Activated CD4-positive, alpha-beta T cell treated with anti-CD3 and anti-CD28 coated beads for 48 hours (primary cell): ENCODE measurements around the gene ARPC2.
"Not testable (repeated sequence)": the region's sequence is repeated elsewhere in the genome, so short reads cannot be mapped to it uniquely, and the experiment has no call there.

Source experiments
- DNase-seq: peaks from one replicate; pipeline ENCODE4 v3.0.0-alpha.2; 2020

ARPC2 gene

DNA sequence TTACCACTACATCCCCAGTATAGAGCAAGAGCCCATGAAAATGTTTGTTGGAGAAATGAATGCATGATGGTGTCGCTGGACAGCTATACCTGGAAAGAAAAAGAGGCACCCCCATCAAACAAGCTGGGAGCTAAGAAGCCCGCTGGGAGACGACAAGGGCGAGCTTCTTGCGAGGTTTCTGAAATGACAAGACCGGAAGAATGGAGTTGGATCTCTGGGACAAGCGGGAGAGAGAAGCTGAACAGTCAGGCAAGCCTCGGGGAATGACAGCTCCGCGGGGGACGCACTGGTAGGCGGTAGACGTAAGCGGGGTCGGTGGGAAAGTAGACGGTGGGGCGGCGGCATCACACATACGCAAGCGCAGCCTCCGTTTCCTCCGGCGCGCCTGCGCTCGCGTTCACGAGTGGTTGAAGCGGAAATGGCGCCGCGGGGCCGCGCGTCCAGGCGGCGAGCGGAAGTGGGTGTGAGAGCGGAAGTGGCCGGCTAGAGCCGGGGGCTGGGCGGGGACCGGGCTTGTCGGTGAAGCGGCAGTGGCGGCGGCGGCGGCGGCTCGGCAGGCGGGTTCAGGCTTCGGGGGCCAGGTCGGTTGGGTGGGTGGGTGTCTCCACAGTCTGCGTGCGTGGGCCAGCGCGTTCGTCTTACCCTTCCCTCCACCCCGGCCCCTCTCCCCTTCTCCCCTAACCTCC lies at the start of gene ARPC2:
Gene ARPC2 (plus strand): TSS at position 516 of the 686 bp plus-strand sequence. CDS start 282 bp downstream, outside the sequence.
- DNase-seq = peak; percentile 96

DNA sequence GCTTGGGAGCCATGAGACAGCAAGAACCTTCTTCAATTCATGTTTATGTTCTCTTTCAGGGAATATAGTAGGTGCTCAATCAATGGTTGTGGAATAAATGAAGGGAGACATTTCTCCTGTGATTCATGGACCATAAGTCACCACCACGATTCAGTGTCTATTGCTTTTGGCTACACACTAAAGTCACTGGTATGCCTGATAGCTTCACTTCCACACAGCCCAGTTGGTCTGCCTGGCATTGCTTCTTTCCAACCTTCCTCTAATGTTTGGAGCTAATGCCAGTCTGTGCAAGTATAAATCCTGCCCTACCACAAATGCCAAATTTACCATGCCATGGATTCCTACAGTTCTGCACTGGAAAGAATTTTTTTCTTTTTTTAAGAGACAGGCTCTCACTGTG lies 49.0 kb upstream of the ARPC2 start:
- no peak for DNase-seq

DNA sequence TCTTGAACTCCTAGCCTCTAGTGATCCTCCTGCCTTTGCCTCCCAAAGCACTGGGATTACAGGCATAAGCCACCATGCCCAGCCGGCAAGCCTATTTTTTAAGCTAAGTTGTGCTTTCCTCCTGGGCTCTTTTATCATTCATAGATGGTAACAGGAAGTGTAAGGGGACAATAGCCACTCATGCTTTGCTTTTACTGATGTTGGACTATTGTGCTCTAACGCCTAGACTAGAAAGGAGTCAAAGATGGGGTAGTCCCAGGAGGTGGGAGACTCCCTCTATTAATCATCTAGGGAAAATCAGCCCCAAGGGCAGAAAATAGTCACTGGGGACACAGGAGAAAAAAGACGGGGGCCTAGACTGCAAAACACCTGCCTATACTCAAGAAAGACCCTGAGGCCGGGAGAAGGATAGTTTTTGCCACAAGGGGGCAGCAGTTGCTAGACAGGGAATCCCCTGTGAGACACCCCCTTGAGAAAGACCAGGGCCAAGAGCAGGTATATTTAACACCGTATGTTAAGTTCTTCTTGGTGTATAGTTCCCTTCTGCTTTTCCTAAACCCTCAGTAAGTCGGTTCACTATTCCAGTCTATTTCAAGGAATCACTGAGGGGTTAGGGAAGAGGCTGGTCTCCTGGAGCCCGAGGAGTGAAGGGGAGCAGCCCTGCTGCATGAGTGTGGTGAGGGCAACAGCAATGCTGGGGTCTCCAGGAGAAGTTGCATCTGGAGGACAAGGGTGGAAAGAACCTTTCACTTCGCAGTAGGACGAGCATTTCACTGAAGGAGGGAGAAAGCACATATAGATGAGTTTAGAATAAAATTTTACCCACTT lies 48.1 kb upstream of the ARPC2 start:
- DNase-seq = peak; percentile 80

DNA sequence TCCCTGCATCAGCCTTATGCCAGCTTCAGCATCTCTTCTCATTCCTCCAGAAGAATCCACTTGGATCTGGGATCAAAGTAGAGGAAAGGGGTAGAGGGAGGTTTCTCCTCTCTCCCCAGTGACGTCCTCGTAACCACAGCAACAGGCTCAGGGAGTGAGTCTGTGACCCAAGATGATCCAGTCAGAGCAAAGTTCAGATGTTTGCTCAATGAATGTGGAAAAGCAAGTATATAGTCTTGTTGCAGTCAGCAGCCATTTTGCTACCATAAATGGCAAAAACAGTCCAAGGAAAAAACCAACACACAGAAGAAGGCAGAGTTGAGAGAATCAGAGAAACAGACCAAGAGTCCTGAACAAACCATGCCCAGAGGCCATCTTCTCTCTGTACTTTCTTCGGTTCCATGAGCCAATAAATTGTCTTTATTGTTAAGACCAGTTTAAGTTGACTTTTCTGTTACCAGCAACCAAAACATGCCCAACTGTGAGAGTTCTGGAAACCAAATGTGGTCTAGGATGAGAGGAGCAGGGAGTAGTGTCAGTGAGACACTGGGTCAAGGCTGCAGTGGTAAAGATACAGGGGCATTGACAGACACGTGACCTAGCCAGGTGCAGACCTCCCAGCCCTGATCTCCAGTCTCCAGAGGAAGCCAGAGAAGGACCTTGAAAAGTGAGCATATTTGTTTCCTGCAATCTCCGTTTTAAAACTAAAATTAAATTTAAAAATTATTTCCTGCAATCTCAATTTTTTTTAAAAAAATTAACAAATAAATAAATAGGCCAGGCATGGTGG lies 47.0 kb upstream of the ARPC2 start:
- no peak for DNase-seq

DNA sequence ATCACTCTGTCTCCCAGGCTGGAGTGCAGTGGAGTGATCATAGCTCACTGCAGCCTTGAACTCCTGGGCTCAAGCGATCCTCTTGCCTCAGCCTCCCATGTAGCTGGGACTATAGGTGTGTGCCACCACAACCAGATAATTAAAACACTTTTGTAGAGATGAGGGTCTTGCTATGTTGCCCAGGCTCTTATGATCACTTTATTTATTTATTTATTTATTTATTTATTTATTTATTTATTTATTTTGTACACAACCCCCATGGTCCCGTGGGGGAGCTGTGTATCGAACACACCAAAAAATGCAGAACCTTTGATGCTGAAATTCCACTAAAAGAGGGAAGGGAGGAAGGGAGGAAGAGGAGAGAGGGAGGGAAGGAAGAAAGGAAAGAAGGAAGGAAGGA lies 45.2 kb upstream of the ARPC2 start:
- not testable (repeated sequence) for DNase-seq

DNA sequence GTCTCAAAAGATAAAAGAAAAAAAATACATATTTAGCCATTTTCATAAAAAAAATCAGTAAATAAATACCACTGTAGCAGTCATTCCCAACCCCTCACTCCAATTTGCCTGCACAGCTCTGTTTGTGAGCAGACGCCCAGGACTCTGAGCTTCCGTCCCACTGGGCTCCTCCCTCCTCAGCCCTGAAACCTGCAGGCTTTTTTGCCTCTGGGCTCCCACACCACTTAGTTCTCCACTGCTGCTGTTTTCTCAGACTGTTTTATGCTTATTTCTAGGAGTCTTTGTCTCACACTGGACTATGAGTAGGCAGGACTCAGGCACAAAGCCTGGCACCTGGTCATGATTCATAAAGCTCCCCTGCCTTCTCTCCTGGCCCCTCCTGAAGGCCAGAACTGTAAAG lies 44.1 kb upstream of the ARPC2 start:
- DNase-seq = no peak

DNA sequence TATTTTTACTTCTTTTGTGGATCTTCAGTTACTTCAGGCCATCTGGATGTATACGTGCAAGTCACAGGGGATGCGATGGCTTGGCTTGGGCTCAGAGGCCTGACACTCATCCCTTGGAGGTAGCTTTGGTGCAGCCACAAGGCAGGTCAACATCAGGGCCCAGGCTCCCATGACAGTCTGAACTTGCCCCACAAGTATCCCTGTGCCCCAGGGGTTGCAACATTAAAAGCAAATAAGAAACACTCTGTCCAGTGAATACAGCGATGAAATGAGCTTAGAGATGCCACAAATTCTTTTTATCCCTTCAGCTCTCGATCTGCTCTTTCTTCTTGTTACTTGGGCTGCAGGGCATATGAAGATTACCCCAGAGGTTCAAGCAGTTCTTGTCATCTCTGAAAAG lies 37.2 kb upstream of the ARPC2 start:
- no peak for DNase-seq

DNA sequence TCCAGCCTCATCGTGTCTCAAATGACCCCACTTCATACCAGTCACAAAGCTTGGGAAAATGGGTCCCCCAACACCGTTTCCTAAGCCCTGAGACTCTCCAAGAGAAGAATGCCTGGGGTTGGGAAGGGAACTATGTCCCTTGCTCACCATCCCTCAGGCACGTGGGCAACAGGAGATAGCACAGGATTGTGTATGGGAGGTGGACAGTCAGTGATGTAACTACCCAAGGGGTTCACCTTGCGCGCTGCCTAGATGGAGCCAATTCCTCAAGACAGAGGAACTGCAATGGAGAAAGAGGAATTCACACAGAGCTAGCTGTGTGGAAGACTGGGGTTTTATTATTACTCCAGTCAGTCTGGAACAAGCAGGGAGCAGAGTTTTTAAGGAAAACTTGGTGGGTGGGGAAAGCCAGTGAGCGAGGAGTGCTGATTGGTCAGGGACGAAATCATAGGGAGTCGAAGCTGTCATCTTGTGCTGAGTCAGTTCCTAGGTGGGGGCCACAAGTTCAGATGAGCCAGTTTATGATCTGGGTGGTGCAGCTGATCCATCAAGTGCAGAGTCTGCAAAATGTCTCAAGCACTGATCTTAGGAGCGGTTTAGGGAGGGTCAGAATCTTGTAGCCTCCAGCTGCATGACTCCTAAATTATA lies 36.4 kb upstream of the ARPC2 start:
- no peak for DNase-seq

DNA sequence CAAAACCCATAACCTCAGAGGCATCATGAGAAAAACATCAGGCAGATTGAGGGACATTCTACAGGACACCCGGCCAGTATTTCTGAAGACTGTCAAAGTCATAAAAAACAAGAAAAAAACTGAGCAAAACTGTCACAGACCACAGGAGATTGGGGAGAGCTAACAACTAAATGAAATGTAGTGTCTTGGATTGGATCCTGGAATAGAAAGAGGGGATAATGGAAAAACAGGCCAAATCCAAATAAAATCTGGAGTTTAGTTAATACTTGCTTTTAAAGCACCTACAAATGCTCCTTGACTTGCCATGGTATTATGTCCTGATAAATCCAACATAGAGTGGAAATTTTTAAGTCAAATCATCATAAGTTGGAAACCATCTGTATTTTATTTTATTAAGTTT lies 32.7 kb upstream of the ARPC2 start:
- DNase-seq = no peak

DNA sequence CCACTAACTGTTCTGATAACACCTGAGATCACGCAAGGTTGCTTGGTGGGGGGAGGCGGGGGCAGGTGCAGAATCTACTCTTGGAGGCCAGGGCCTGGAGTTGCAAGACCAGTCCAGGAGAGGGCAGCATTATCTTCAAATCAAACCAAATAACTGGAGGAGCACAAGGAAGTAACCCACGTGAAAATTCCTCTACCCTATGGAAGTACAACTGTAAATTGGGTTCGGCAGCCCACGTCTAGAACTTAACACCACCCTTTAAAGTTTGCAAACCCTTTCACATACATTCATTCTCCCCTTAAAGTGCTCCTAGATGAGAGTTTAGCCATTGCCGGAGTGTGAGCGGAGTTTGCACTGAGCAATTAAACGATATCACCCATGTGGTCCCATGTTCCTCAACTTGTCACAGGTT lies 30.6 kb upstream of the ARPC2 start:
- peak; percentile 77 for DNase-seq

DNA sequence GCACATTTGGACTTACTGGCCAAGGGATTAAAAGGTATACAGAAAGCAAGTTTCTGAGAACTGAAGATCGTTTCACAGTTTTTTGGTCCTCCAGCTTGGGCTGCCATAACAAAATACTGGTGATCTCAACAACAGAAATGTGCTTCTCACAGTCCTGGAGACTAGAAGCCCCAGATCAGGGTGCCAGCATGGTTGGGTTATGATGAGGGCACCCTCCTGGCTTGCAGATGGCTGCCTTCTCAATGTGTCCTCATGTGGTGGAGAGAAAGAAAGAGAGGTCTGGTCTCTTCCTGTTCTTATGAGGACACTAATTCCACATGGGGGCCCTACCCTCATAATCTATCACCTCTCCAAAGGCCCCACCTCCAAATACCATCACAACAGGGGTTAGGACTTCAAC lies 30.1 kb upstream of the ARPC2 start:
- no peak for DNase-seq

DNA sequence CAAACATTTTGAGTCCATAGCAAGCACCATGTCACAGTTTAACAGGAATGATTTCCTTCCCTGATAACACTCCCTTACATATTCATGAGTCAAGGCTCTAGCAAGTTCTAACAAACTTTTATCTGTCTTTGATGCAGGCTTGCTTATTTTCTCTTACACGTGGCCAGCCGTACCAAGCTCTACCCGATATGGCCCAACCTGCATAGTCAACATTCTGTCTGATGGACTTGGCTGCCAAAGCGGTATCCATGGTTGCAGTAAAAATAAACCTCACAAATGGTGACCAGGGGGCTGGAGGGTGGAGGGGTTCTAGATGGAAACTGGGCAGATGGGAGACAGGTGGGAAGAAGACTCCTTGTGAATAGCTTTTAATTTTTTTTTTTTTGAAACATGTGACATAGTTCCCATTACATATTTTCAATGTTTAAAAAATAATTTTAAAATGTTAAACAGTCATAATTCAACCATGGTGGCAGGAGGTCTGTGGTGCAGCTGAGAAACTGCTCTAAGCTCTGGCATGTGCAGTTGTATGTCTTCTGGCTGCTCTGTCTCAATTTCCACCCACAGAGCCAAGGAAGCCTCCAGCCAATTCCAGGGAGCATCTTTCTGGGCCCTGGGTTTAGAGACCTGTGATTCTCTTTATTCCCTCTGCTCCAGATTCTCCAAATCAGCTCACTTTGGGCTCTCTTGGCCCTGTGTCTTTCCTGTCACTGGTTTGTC lies 29.5 kb upstream of the ARPC2 start:
- DNase-seq = no peak

DNA sequence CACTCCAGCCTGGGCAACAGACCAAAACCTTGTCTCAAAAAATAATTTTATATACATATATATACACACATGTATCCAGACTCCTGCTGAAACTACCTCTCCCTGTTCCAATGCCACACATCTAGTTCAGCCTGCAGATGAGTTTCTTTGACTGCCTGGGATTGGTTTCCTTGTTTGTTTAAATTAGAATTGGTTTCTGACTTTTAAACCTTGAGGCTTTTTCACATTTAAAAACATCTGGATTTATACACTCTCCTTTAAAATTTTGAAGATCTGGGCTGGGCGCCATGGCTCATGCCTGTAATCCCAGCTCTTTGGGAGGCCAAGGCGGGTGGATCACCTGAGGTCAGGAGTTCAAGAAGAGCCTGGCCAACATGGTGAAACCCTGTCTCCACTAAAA lies 28.5 kb upstream of the ARPC2 start:
- no peak for DNase-seq

DNA sequence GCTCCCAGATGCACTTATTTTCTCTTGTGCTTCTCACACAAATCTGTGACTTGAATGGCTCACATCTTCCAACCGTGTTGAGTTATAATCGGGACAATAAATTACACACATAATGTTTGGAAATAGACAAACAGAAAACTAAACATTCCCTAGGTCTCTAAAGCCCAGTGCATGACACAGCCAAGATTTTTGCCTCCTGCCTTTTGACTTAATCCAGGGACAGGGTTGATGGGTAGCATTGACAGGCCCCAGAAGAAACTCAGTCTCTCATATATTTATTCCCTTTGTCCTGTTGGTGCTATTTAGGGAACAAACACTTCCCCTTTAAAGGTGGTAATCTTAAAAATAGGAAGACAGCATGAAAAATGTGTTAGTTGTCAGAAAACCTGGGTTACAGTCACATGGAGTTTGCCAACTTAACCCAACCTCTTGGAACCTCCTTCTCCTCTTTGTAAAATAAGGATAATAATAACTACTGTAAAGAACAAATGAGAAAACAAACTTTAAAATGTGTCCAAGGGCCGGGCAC lies 24.0 kb upstream of the ARPC2 start:
- DNase-seq = no peak

DNA sequence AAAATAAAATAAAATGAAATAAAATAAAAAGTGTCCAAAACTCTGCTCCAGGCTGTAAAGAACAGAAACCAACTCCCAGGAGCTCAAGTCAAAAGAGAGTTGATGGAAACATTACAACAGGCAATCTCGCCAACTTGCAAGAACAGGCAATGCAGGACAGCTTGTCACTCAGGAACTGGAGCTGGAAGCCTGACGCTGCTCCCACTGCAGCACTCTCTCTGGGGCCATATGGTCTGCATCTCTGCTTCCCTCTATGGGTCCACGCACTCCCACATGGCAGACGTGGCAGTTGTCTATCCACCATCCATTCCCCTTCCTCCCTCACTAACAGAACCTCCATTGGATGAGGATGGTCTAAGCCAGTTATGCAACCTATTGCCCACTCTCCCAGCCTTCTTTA lies 23.3 kb upstream of the ARPC2 start:
- no peak for DNase-seq

DNA sequence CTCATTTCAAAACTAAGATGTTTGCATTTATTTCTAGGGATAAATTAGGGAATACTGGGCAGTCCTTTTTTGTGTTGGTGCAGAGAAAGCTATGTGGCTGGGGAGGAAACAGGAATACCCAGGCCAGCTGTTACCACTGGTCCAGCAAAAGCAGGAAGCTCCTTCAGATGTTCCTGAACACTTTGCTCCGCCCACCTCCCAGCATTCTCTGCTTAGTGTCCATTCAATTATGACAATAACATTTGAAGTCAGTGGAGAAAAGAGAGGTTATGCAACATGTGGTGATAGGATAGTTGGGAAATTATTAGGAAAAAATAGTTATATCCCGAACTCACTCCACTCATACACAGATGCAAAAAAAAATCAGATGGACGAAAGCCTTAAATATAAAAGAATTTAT lies 22.1 kb upstream of the ARPC2 start:
- DNase-seq = no peak

DNA sequence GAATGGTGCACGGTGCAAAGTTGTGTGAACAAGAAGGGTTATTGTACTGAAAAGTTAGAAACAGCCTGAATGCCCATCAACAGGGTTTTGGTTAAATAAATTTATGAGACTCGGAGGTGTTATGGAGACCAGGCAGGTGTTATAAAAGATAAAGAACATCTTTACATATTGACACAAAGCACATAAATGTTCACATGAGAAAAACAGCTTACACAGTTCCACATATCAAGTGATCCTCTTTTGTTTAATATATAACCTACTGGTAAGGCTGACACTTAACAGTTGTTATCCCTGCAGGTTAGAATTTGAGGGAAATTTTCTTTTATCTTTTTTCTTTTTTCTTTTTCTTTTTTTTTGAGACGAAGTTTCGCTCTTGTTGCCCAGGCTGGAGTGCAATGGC lies 20.0 kb upstream of the ARPC2 start:
- no peak for DNase-seq

DNA sequence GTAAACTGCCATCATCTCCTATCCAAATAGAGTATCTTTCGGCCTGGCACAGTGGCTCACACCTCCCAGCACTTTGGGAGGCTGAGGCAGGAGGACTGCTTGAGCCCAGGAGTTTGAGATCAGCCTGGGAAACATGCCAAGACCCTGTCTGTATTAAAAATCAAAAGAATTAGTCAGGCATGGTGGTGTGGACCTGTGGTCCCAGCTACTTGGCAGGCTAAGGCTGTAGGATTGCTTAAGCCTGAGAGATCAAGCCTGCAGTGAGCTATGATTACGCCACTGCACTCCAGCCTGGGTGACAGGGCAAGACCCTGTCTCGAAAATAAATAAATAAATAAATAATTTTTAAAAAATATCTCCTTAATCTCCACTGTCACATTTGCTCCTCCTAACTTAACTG lies 14.7 kb upstream of the ARPC2 start:
- no peak for DNase-seq

DNA sequence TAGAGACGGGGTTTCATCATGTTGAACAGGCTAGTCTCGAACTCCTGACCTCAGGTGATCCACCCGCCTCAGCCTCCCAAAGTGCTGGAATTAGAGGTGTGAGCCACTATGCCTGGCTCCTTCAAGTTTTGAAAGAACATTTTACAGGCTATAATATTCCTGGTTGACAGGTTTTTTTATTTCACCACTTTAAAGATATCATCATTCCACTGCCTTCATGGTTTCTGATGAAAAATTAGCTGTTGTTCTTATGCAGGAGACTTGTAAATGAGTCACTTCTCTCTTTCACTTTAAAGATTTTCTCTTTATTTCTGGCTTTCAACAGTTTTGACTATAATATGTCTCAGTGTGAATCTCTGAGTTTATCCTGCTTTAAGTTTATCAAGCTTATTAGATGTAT lies 7.9 kb upstream of the ARPC2 start:
- no peak for DNase-seq

DNA sequence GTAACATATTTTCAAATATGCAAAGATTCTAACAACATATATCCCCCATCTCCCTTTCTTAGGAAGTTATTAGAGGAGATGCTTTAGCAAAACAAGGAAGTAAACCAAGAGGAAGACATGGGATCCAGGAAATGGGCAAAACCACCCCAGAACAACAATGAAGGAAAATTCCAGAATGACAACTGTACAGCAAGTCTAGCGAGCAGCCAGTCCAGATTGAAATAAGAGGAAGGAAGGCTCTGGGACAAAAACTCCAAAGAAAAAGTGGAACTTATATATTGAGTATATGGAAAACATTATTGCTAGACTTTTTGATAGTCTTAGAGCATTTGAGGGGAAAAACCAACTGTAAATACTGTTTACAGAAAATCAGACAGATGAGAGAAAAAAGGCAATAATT lies 2.9 kb upstream of the ARPC2 start:
- no peak for DNase-seq

DNA sequence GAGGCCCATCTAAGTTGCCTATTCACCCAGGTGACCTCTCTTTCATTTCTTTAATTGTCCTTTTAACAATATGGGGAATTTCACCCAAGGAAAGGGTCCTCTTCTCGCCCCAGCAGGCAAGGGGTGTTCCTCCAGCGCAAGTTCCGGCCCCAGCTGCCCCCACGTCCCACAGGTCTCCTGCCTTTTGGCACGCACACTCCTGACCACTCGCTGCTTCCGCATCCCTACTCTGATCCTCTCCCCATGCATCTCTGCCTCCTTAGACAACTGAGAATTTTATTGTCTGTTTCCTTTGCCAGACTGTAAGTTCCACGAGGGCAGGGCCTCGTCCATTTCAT lies 684 bp upstream of the ARPC2 start:
- DNase-seq = no peak
